CD14-positive monocyte (primary cell): Measurements from ENCODE around the gene ANKIB1. TPM values are rescaled to one million over a fixed set of nuclear protein-coding genes. Genes with fewer than 3 reads are reported as not detected.

Source experiments
- DNase-seq, 3 donors: peaks; one replicate each; pipeline ENCODE4 v3.0.0-alpha.2; 2011 to 2022
- H2AFZ ChIP-seq: 2 replicates; pipeline ENCODE4 v1.6.0; 2012; ENCODE audit warnings: mild to moderate bottlenecking, low read depth, low read length, inconsistent platforms; ENCODE audit not compliant: insufficient read depth, poor library complexity, severe bottlenecking
- H3K27ac ChIP-seq, 2 donors: 1 replicate in 1 of 2; 2 replicates in 1 of 2; pipeline ENCODE4 v1.5.1; 2012 to 2013; ENCODE audit warnings: low read length in 2 of 2, control low read depth in 1 of 2, inconsistent platforms in 1 of 2, low read depth in 1 of 2, mild to moderate bottlenecking in 1 of 2
- H3K27me3 ChIP-seq, 2 donors: one replicate each; pipeline versions ENCODE4 v1.6.0 to v1.6.1; 2011 to 2013; ENCODE audit warnings: low read length in 2 of 2; ENCODE audit not compliant: control insufficient read depth in 2 of 2, insufficient read depth in 2 of 2
- H3K36me3 ChIP-seq, 2 donors: replicated peaks in 1 of 2; 1 replicate in 1 of 2; 2 replicates in 1 of 2; pipeline versions ENCODE4 v1.5.1 to v1.6.1; 2012 to 2013; ENCODE audit warnings: low read length in 2 of 2, control low read depth in 1 of 2, inconsistent platforms in 1 of 2, mild to moderate bottlenecking in 1 of 2; ENCODE audit not compliant: insufficient read depth in 2 of 2, control insufficient read depth in 1 of 2
- H3K4me1 ChIP-seq, 2 donors: 1 replicate in 1 of 2; 2 replicates in 1 of 2; pipeline versions ENCODE4 v1.5.1 to v1.6.1; 2012 to 2013; ENCODE audit warnings: low read length in 2 of 2, control low read depth in 1 of 2, inconsistent platforms in 1 of 2, mild to moderate bottlenecking in 1 of 2, moderate library complexity in 1 of 2; ENCODE audit not compliant: insufficient read depth in 2 of 2, control insufficient read depth in 1 of 2
- H3K4me2 ChIP-seq: replicated peaks from 2 replicates; pipeline ENCODE3; 2012; ENCODE audit warnings: low read length, moderate library complexity, mild to moderate bottlenecking; ENCODE audit not compliant: poor library complexity, severe bottlenecking; ENCODE audit errors: extremely low read depth
- H3K4me3 ChIP-seq, 3 experiments: fragments of 200-600 bp in 1 of 3; sonication (generic) in 1 of 3; replicated peaks in 1 of 3; 1 replicate in 2 of 3; 2 replicates in 1 of 3; pipeline ENCODE4 v1.5.1; 2011 to 2013; ENCODE audit warnings: low read length in 3 of 3, mild to moderate bottlenecking in 3 of 3, control low read depth in 2 of 3, low read depth in 2 of 3, inconsistent platforms in 1 of 3, moderate library complexity in 1 of 3
- H3K79me2 ChIP-seq: 2 replicates; pipeline ENCODE4 v1.6.0; 2012; ENCODE audit warnings: mild to moderate bottlenecking, control low read depth, inconsistent platforms, low read length, moderate library complexity; ENCODE audit not compliant: insufficient read depth
- H3K9ac ChIP-seq: 2 replicates; pipeline ENCODE4 v1.6.0; 2017; ENCODE audit warnings: low read length, mild to moderate bottlenecking; ENCODE audit not compliant: insufficient read depth, poor library complexity, severe bottlenecking
- H3K9me3 ChIP-seq, 2 donors: replicated peaks in 1 of 2; 1 replicate in 1 of 2; 2 replicates in 1 of 2; pipeline versions ENCODE4 v1.5.1 to v1.6.1; 2012 to 2013; ENCODE audit warnings: low read length in 2 of 2, control low read depth in 1 of 2; ENCODE audit not compliant: control insufficient read depth in 1 of 2, insufficient read depth in 1 of 2
- H4K20me1 ChIP-seq: 2 replicates; pipeline ENCODE4 v1.6.0; 2012; ENCODE audit warnings: mild to moderate bottlenecking, low read length, control low read depth, moderate library complexity; ENCODE audit not compliant: insufficient read depth
- H3K27ac Mint-ChIP-seq, 7 donors: one replicate each; pipeline ENCODE4 v1.8.0; 2020; ENCODE audit warnings: mild to moderate bottlenecking in 7 of 7, mixed read lengths in 7 of 7, moderate library complexity in 6 of 7, inconsistent platforms in 2 of 7
- H3K27me3 Mint-ChIP-seq, 3 donors: one replicate each; pipeline ENCODE4 v1.8.0; 2021 to 2022; ENCODE audit warnings: low read depth in 3 of 3, mild to moderate bottlenecking in 3 of 3, mixed read lengths in 3 of 3, moderate library complexity in 3 of 3, inconsistent platforms in 1 of 3
- H3K36me3 Mint-ChIP-seq, 2 donors: one replicate each; pipeline ENCODE4 v1.8.0; 2020; ENCODE audit warnings: mixed read lengths in 2 of 2, inconsistent platforms in 1 of 2, mild to moderate bottlenecking in 1 of 2
- H3K4me1 Mint-ChIP-seq: one replicate; pipeline ENCODE4 v1.8.0; 2020; ENCODE audit warnings: mild to moderate bottlenecking, mixed read lengths
- H3K4me3 Mint-ChIP-seq, 2 donors: one replicate each; pipeline ENCODE4 v1.8.0; 2020; ENCODE audit warnings: mild to moderate bottlenecking in 2 of 2, mixed read lengths in 2 of 2, moderate library complexity in 1 of 2
- H3K9me3 Mint-ChIP-seq, 7 donors: one replicate each; pipeline ENCODE4 v1.8.0; 2020 to 2022; ENCODE audit warnings: mixed read lengths in 7 of 7, mild to moderate bottlenecking in 6 of 7, moderate library complexity in 6 of 7, inconsistent platforms in 2 of 7
- CTCF ChIP-seq: fragments of 200-600 bp; IDR thresholded peaks from one replicate; pipeline ENCODE4 v1.8.0; 2022; ENCODE audit warnings: antibody characterized with exemption, mild to moderate bottlenecking
- WGBS: methylation state at CpG from one replicate; pipeline ENCODE4 v1.1.5; 2013; ENCODE audit warnings: missing lambda C conversion rate; ENCODE audit not compliant: insufficient coverage; 5-methylcytosine and 5-hydroxymethylcytosine counted together
- intact Hi-C, 2 donors: fragments of 100-400 bp; cut with micrococcal nuclease; formaldehyde crosslinking; loops; one replicate each; pipeline versions ENCODE4 v1.15.0 to v1.15.1; 2023
- polyA plus RNA-seq, 3 donors: library from polyadenylated mRNA; depleted of rRNA in 1 of 3; unstranded in 2 of 3; stranded (reverse) in 1 of 3; fragments of 300-500 nt in 2 of 3; fragments of >200 nt in 1 of 3; fragmentation: Illumina TruSeq in 2 of 3; gene quantifications; 1 replicate in 2 of 3; 2 replicates in 1 of 3; pipeline ENCODE4 v1.2.3, GENCODE V29; 2012 to 2021

ANKIB1 gene
- polyA plus RNA-seq, 3 donors, result 4.8 to 16.8 (median 5.7) TPM

GRCh38 chr7:92433019-92433418 lies 187.2 kb downstream of the ANKIB1 start:
- no peak for TF ChIP-seq CTCF
- intact Hi-C loops, result no loop called here
- Histone ChIP-seq H3K36me3 (no peaks in the 10 kb centered on the region), H3K79me2 (no peaks in the 10 kb centered on the region), H3K27ac (no peak overlapping the region), H3K27me3 (no peaks in the 10 kb centered on the region), H2AFZ (no peak overlapping the region), H3K9me3 (no peaks in the 10 kb centered on the region), H3K9ac (no peak overlapping the region), H3K4me1 (no peaks in the 10 kb centered on the region), H3K4me3 (no peak overlapping the region), H3K4me2 (no peak overlapping the region), H4K20me1 (no peaks in the 10 kb centered on the region)
- Mint-ChIP-seq H3K36me3 (no peaks in the 10 kb centered on the region), H3K4me3 (no peak overlapping the region), H3K4me1 (peaks cover 5% of the 10 kb centered on the region), H3K27me3 (peaks cover 0 to 5% (median 1%) of the 10 kb centered on the region in 3 donors), H3K27ac (no peak overlapping the region), H3K9me3 (peaks cover 0 to 2% (median 0%) of the 10 kb centered on the region in 7 donors)
- 100% methylated on average over 7 of the region's 8 CpGs for WGBS
- no peak for DNase-seq

- no peaks in the 10 kb centered on the region for H4K20me1 ChIP-seq
- no peak overlapping the region for H2AFZ ChIP-seq
- H3K27ac ChIP-seq, result no peak overlapping the region
- TF ChIP-seq CTCF, result no peak
- no peaks in the 10 kb centered on the region for H3K27me3 ChIP-seq
- no CpG with 5 or more reads among the region's 2 CpGs for WGBS
- no peak overlapping the region for H3K4me3 ChIP-seq
- no peaks in the 10 kb centered on the region for H3K79me2 ChIP-seq
- H3K4me1 Mint-ChIP-seq, result no peaks in the 10 kb centered on the region
- no peak overlapping the region for H3K4me2 ChIP-seq
- peaks cover 2 to 5% (median 5%) of the 10 kb centered on the region in 3 donors for H3K27me3 Mint-ChIP-seq
- no peaks in the 10 kb centered on the region for H3K9me3 ChIP-seq
- H3K36me3 Mint-ChIP-seq, result no peaks in the 10 kb centered on the region
- H3K27ac Mint-ChIP-seq, result no peak overlapping the region
- H3K9me3 Mint-ChIP-seq, result peaks cover 0 to 2% (median 0%) of the 10 kb centered on the region in 7 donors
- DNase-seq, result no peak
- H3K4me3 Mint-ChIP-seq, result no peak overlapping the region
- no peaks in the 10 kb centered on the region for H3K36me3 ChIP-seq
- no peak overlapping the region for H3K9ac ChIP-seq
- intact Hi-C loops, result no loop called here
- H3K4me1 ChIP-seq, result no peaks in the 10 kb centered on the region
Measured at GRCh38 chr7:92435542-92435941, 189.8 kb downstream of the ANKIB1 start.
